ENCODE results near the gene OFD1.

Gene OFD1

DNA sequence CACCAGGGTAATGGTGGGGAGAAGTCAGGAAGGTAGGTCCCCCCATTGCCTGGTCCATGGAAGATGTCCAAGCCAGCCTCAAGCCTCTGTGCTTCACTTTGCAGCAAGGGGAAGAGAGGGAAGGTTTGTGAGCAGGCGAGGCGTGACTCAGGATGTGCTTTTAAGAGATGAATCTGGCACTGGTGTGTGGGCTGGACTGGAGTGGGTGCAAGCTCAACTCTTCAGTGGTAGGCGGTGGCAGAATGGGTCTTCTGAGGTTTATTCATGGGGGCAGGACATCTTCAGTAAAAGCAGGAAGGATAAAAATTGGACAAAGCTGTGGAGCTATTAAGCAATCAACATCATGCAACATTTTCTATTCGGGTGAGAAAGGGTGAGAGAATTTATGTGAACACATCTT is 63.0 kb downstream of the OFD1 start:
- no peak for TF ChIP-seq ZFX (IDR thresholded peaks at IDR 0.05; ENCODE audit: borderline replicate concordance)
- TF ChIP-seq, protein P1, sequence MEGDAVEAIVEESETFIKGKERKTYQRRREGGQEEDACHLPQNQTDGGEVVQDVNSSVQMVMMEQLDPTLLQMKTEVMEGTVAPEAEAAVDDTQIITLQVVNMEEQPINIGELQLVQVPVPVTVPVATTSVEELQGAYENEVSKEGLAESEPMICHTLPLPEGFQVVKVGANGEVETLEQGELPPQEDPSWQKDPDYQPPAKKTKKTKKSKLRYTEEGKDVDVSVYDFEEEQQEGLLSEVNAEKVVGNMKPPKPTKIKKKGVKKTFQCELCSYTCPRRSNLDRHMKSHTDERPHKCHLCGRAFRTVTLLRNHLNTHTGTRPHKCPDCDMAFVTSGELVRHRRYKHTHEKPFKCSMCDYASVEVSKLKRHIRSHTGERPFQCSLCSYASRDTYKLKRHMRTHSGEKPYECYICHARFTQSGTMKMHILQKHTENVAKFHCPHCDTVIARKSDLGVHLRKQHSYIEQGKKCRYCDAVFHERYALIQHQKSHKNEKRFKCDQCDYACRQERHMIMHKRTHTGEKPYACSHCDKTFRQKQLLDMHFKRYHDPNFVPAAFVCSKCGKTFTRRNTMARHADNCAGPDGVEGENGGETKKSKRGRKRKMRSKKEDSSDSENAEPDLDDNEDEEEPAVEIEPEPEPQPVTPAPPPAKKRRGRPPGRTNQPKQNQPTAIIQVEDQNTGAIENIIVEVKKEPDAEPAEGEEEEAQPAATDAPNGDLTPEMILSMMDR (IDR thresholded peaks at IDR 0.05), result no peak
- no peak overlapping the region for H3K27ac ChIP-seq

DNA sequence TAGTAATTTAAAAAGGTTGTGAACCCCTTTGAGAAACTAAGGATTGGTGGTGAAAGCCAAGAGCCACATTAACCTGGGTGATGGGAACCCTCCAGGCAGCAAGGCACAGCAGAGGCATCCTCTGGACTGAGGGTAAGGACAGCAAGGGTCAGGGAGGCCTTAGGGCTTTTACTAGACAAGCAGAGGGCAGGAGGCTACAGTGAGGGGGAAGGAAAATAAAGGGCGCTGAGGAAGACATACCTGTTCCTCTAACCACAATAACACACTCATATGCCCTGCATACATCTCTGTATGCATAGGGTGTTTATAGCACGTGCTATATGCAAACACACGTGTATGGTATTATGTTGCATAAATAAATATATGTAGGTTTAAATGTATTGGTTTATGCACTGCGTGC is 63.6 kb downstream of the OFD1 start:
- TF ChIP-seq, protein P1 (IDR thresholded peaks at IDR 0.05), result no peak
- TF ChIP-seq ZFX (IDR thresholded peaks at IDR 0.05; ENCODE audit: borderline replicate concordance), result no peak
- H3K27ac ChIP-seq, result no peak overlapping the region

DNA sequence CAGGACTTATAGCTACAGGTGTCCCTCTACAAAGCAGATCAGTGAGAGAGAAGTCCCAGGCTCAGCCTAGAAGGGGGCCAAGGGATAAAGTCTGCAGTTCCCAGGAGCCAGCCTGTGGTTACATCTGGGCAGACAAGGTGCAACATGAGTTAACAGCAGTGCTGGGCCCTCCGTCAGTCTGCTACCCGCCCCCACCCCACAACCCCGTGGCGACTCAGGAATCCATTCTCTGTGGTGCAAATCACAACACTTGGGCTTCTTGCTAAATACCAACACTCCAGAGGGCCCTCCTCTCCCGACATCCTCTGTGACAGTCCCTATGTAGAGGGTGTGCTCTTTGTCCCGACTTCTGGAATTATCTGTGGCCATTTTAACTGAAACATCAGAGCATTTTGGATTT is 68.6 kb downstream of the OFD1 start:
- TF ChIP-seq, protein P1 (IDR thresholded peaks at IDR 0.05), result no peak
- TF ChIP-seq ZFX (IDR thresholded peaks at IDR 0.05; ENCODE audit: borderline replicate concordance), result no peak

DNA sequence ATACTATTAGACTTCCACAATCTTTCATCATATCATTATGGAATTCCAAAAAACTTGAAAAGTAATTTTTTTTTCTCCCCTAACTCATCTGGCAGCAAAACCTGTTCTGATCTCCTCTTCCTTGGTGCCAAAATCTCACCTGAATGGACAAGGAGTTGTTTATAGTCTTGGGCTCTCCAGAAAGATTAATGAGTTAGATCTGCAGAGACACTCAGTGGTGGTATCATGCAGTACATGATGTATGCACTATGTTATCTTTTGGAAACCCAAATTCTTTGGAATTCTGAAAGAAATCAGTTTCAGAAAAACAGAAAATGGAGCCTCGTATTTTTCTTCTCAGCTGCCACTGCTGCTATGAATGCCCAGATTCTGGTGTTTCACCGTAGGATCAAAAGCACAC is 70.7 kb downstream of the OFD1 start:
- no peak overlapping the region for H3K27ac ChIP-seq
- TF ChIP-seq, protein P1 (IDR thresholded peaks at IDR 0.05), result no peak
- TF ChIP-seq ZFX (IDR thresholded peaks at IDR 0.05; ENCODE audit: borderline replicate concordance), result no peak

More for the DNA sequence above, 68.6 kb downstream of the OFD1 start:
- H3K27ac ChIP-seq, result no peak overlapping the region

DNA sequence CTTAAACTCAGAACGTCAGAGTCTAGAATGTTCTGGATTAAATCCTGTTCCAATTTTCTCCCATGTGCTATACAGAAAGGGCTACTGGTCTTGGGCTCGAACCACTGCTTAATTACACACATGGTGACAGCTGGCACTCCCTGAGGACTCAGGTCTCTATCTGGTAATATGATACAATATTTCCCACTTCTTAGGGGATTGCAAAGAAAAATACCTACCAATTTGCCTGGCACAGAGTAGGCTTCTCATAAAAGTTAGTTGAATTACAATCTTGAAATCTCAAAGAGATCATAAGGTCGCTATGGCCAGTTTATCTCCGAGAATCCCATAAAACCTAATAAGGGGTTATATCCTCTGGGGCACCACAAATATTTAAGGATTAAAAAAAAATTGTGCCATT is 73.7 kb downstream of the OFD1 start:
- no peak for TF ChIP-seq ZFX (IDR thresholded peaks at IDR 0.05; ENCODE audit: borderline replicate concordance)
- H3K27ac ChIP-seq, result no peak overlapping the region

DNA sequence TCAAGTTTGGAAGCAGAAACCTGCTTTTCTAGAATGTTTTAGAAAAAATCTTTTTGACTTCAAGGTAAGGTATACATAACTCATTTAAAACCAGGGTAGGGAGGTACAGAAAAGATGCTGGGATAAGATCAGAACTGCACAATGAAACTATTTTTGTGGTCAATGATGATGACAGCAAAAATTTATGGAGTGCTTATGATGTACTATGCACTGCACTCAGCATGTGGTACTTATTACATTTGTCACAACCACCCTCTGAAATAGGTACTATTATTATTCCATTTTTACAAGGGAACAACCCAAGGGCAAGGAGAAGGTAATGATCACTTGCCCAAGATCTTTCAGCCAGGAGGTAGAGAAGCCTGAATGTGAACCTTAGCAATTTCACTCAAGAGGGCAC is 74.3 kb downstream of the OFD1 start:
- H3K27ac ChIP-seq, result no peak overlapping the region
- TF ChIP-seq, protein P1 (IDR thresholded peaks at IDR 0.05), result no peak
- TF ChIP-seq ZFX (IDR thresholded peaks at IDR 0.05; ENCODE audit: borderline replicate concordance), result no peak

DNA sequence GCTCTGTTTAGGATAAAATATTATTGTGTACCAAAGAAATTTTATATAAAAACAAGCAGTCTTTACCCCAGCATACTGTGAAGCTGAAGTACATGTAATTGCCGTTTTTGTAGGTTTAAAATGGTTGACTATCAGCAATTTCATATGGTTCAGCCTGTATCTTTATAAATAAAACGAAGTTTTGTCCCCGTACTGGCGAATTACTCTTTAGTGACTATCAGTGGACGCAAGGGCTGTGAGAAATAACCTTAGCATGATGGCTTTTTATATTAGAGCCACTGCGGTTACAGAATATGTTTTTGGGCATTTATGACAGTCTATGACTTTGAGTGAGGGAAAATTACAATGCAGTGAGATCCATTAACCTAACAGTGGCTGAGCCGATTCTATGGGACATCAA is 81.1 kb downstream of the OFD1 start:
- no peak overlapping the region for H3K27ac ChIP-seq
- TF ChIP-seq, protein P1 (IDR thresholded peaks at IDR 0.05), result no peak
- no peak for TF ChIP-seq ZFX (IDR thresholded peaks at IDR 0.05; ENCODE audit: borderline replicate concordance)

DNA sequence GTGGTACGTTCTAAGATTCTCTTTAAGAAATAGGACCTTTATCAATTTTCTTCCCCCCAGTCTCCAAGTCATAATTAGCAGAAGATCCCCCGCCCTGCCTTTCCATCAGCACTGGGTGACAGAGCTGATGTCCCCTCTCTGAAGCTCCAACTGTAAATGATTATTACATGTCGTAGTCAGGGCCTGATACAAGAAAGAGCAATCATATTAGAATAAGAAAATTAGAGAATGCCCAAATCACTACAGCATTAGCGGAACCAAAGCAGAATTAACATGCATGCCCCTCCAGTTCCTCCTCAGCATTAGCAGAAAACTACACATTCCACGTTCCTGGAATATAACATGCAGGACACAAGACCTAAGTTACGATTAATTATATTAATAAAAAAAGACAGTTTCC is 81.6 kb downstream of the OFD1 start:
- no peak for TF ChIP-seq ZFX (IDR thresholded peaks at IDR 0.05; ENCODE audit: borderline replicate concordance)
- TF ChIP-seq, protein P1 (IDR thresholded peaks at IDR 0.05), result no peak

More for the DNA sequence above, 81.6 kb downstream of the OFD1 start:
- H3K27ac ChIP-seq, result no peak overlapping the region
